SU-DHL-6 (cell line): Measurements from ENCODE around the gene QSOX2.

Experiments used
- H2AFZ ChIP-seq: fragments of 200-600 bp; sonication (generic); 2 replicates; pipeline ENCODE4 v1.6.1; 2014; ENCODE audit warnings: low read depth, mild to moderate bottlenecking, moderate library complexity, mixed read lengths, antibody characterized with exemption, low read length; ENCODE audit not compliant: severe bottlenecking
- H3F3A ChIP-seq: fragments of 200-600 bp; shearing (Covaris generic); 2 replicates; pipeline ENCODE4 v1.6.0; 2016; ENCODE audit warnings: antibody characterized with exemption, mild to moderate bottlenecking; ENCODE audit not compliant: insufficient read depth
- H3K27ac ChIP-seq: fragments of 200-600 bp; sonication (generic); 2 replicates; pipeline ENCODE4 v1.5.1; 2016; ENCODE audit warnings: low read depth, mild to moderate bottlenecking, low read length, moderate library complexity, mixed read lengths
- H3K27me3 ChIP-seq: fragments of 200-600 bp; sonication (generic), shearing (Covaris generic); 2 replicates; pipeline ENCODE4 v1.6.0; 2014; ENCODE audit warnings: mild to moderate bottlenecking, low read length
- H3K36me3 ChIP-seq: fragments of 200-600 bp; sonication (generic); 2 replicates; pipeline ENCODE4 v1.6.1; 2014; ENCODE audit warnings: mild to moderate bottlenecking, low read length, mixed read lengths
- H3K4me2 ChIP-seq: fragments of 300-600, 200-600 bp; shearing (Covaris generic), sonication (generic); 2 replicates; pipeline ENCODE4 v1.6.0; 2014; ENCODE audit warnings: low read length, low read depth, mild to moderate bottlenecking; ENCODE audit not compliant: poor library complexity, severe bottlenecking
- H3K4me3 ChIP-seq: fragments of 200-600 bp; sonication (generic); 2 replicates; pipeline ENCODE4 v1.5.1; 2014; ENCODE audit warnings: antibody characterized with exemption, low read length, mild to moderate bottlenecking, mixed read lengths; ENCODE audit not compliant: insufficient read depth, poor library complexity, severe bottlenecking
- H3K79me2 ChIP-seq: fragments of 200-600 bp; sonication (generic); 2 replicates; pipeline ENCODE4 v1.6.1; 2014; ENCODE audit warnings: mild to moderate bottlenecking, low read length, moderate library complexity; ENCODE audit not compliant: insufficient read depth
- H3K9ac ChIP-seq: fragments of 200-600 bp; sonication (generic); 2 replicates; pipeline ENCODE4 v1.7.0; 2014; ENCODE audit warnings: mild to moderate bottlenecking, low read length
- H3K9me2 ChIP-seq: fragments of 200-600 bp; sonication (generic); replicated peaks from 2 replicates; pipeline ENCODE4 v1.6.1; 2014; ENCODE audit warnings: low read length; ENCODE audit not compliant: insufficient read depth
- H3K9me3 ChIP-seq: fragments of 200-600 bp; sonication (generic); 2 replicates; pipeline ENCODE4 v1.6.1; 2014; ENCODE audit warnings: low read length, mixed read lengths; ENCODE audit not compliant: insufficient read depth
- H4K20me1 ChIP-seq: fragments of 200-600 bp; sonication (generic); 2 replicates; pipeline ENCODE4 v1.6.1; 2014; ENCODE audit warnings: low read depth, mild to moderate bottlenecking, antibody characterized with exemption, low read length, moderate library complexity, mixed read lengths
- EZH2phosphoT487 ChIP-seq: fragments of 200-600 bp; sonication (generic), shearing (Covaris generic); conservative IDR thresholded peaks from 2 replicates; pipeline ENCODE4 v1.6.1; 2018; ENCODE audit warnings: mild to moderate bottlenecking, antibody characterized with exemption, low read length, moderate library complexity, mixed read lengths
- TF ChIP-seq, protein P1 (sequence below): fragments of 200-600 bp; sonication (generic); IDR thresholded peaks from one replicate; pipeline ENCODE4 v1.5.1; 2017; ENCODE audit warnings: antibody characterized with exemption, mild to moderate bottlenecking, low read length, moderate library complexity; ENCODE audit not compliant: insufficient read depth, poor library complexity, severe bottlenecking

Gene QSOX2

DNA sequence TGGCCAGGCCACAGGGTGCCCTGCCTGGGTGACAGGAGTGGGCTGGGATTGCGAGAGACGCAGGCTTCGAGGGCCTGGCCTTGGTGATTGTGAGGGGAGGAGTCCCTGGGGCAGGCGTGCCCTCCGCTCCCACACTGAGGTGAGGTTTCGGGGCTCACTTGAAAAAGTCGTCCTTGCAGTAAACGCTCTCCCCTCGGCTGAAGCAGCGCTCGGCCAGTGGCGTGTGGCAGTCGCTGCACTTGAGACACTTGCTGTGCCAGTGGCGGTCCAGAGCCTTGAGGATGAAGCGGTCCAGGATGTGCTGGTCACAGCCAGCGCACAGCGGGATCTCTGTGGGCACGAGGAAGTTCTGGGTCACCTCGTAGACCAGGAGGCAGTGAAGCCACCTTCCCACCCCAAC lies 45.2 kb downstream of the QSOX2 start:
- Histone ChIP-seq H3K9me2 (no peaks in the 10 kb centered on the region), H3F3A (no peaks in the 10 kb centered on the region), H3K9ac (no peak overlapping the region), H3K36me3 (no peaks in the 10 kb centered on the region), H4K20me1 (no peaks in the 10 kb centered on the region), H3K4me2 (no peak overlapping the region), H3K79me2 (no peaks in the 10 kb centered on the region), H3K27ac (no peak overlapping the region), H3K9me3 (no peaks in the 10 kb centered on the region), H2AFZ (no peak overlapping the region), H3K4me3 (no peak overlapping the region), H3K27me3 (no peaks in the 10 kb centered on the region)
- TF ChIP-seq, protein P1, sequence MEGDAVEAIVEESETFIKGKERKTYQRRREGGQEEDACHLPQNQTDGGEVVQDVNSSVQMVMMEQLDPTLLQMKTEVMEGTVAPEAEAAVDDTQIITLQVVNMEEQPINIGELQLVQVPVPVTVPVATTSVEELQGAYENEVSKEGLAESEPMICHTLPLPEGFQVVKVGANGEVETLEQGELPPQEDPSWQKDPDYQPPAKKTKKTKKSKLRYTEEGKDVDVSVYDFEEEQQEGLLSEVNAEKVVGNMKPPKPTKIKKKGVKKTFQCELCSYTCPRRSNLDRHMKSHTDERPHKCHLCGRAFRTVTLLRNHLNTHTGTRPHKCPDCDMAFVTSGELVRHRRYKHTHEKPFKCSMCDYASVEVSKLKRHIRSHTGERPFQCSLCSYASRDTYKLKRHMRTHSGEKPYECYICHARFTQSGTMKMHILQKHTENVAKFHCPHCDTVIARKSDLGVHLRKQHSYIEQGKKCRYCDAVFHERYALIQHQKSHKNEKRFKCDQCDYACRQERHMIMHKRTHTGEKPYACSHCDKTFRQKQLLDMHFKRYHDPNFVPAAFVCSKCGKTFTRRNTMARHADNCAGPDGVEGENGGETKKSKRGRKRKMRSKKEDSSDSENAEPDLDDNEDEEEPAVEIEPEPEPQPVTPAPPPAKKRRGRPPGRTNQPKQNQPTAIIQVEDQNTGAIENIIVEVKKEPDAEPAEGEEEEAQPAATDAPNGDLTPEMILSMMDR: no peak
- TF ChIP-seq EZH2phosphoT487: no peak

GRCh38 chr9:136199391-136200288 lies 46.0 kb downstream of the QSOX2 start:
- Histone ChIP-seq H3K4me2 (no peak overlapping the region), H2AFZ (no peak overlapping the region), H4K20me1 (no peaks in the 10 kb centered on the region), H3K4me3 (no peak overlapping the region), H3K27ac (no peak overlapping the region), H3K36me3 (no peaks in the 10 kb centered on the region), H3K27me3 (no peaks in the 10 kb centered on the region), H3K79me2 (no peaks in the 10 kb centered on the region), H3K9ac (no peak overlapping the region), H3K9me3 (no peaks in the 10 kb centered on the region), H3F3A (no peaks in the 10 kb centered on the region), H3K9me2 (no peaks in the 10 kb centered on the region)
- TF ChIP-seq EZH2phosphoT487: no peak
- TF ChIP-seq, protein P1: no peak

GRCh38 chr9:136198605-136199083 lies 47.0 kb downstream of the QSOX2 start:
- H3K9ac ChIP-seq: no peak overlapping the region
- no peaks in the 10 kb centered on the region for H3K36me3 ChIP-seq
- H3K4me2 ChIP-seq: no peak overlapping the region
- H3K27ac ChIP-seq: no peak overlapping the region
- no peaks in the 10 kb centered on the region for H4K20me1 ChIP-seq
- H3F3A ChIP-seq: no peaks in the 10 kb centered on the region
- no peaks in the 10 kb centered on the region for H3K9me2 ChIP-seq
- H3K9me3 ChIP-seq: no peaks in the 10 kb centered on the region
- TF ChIP-seq EZH2phosphoT487: no peak
- TF ChIP-seq, protein P1: no peak
- no peak overlapping the region for H2AFZ ChIP-seq
- no peak overlapping the region for H3K4me3 ChIP-seq
- no peaks in the 10 kb centered on the region for H3K79me2 ChIP-seq
- H3K27me3 ChIP-seq: no peaks in the 10 kb centered on the region
